MM.1S (cell line): ENCODE results near the gene UGT2A1.

Source experiments
- DNase-seq: peaks from one replicate; pipeline ENCODE4 v3.0.0-alpha.2; 2015
- H2AFZ ChIP-seq: fragments of 300-600 bp; sonication (generic); 2 replicates; pipeline ENCODE4 v1.6.0; 2016; ENCODE audit warnings: antibody characterized with exemption, low read length
- H3F3A ChIP-seq: fragments of 300-600 bp; sonication (generic); 2 replicates; pipeline ENCODE4 v1.6.1; 2016; ENCODE audit warnings: mild to moderate bottlenecking, antibody characterized with exemption, low read length, moderate library complexity, mixed read lengths; ENCODE audit not compliant: insufficient read depth
- H3K27ac ChIP-seq: fragments of 300-600 bp; sonication (generic); 2 replicates; pipeline ENCODE4 v1.5.1; 2016; ENCODE audit warnings: mild to moderate bottlenecking, low read length
- H3K27me3 ChIP-seq: fragments of 300-600 bp; sonication (generic); replicated peaks from 2 replicates; pipeline ENCODE4 v1.6.0; 2016; ENCODE audit warnings: low read length; ENCODE audit not compliant: insufficient read depth
- H3K36me3 ChIP-seq: fragments of 300-600 bp; sonication (generic); replicated peaks from 2 replicates; pipeline ENCODE4 v1.6.1; 2016; ENCODE audit warnings: mild to moderate bottlenecking, low read length, mixed read lengths; ENCODE audit not compliant: insufficient read depth
- H3K4me1 ChIP-seq: fragments of 300-600 bp; sonication (generic); 2 replicates; pipeline ENCODE4 v1.6.1; 2016; ENCODE audit warnings: low read length, mixed read lengths
- H3K4me2 ChIP-seq: fragments of 300-600 bp; sonication (generic); 2 replicates; pipeline ENCODE4 v1.6.0; 2016; ENCODE audit warnings: low read depth, low read length
- H3K4me3 ChIP-seq: fragments of 300-600 bp; sonication (generic); 2 replicates; pipeline ENCODE4 v1.5.1; 2016; ENCODE audit warnings: low read length, mixed read lengths
- H3K79me2 ChIP-seq: fragments of 300-600 bp; sonication (generic); 2 replicates; pipeline ENCODE4 v1.6.1; 2016; ENCODE audit warnings: mixed run types, low read length, mixed read lengths
- H3K9ac ChIP-seq: fragments of 300-600 bp; sonication (generic); 2 replicates; pipeline ENCODE4 v1.6.1; 2016; ENCODE audit warnings: low read length, mixed read lengths
- H3K9me2 ChIP-seq: fragments of 300-600 bp; sonication (generic); replicated peaks from 2 replicates; pipeline ENCODE4 v1.6.1; 2016; ENCODE audit warnings: mild to moderate bottlenecking, low read length, mixed read lengths; ENCODE audit not compliant: insufficient read depth
- H3K9me3 ChIP-seq: fragments of 300-600 bp; sonication (generic); replicated peaks from 2 replicates; pipeline ENCODE4 v1.6.1; 2016; ENCODE audit warnings: mild to moderate bottlenecking, low read length, mixed read lengths; ENCODE audit not compliant: insufficient read depth
- H4K20me1 ChIP-seq: fragments of 300-600 bp; sonication (generic); 2 replicates; pipeline ENCODE4 v1.6.1; 2016; ENCODE audit warnings: mild to moderate bottlenecking, low read length, moderate library complexity, mixed read lengths; ENCODE audit not compliant: insufficient read depth
- CTCF ChIP-seq: fragments of 300-600 bp; sonication (generic); IDR thresholded peaks from 2 replicates; pipeline ENCODE4 v1.5.1; 2016; ENCODE audit warnings: antibody characterized with exemption, low read length, mixed read lengths
- EZH2 ChIP-seq: fragments of 300-600 bp; sonication (generic); optimal IDR thresholded peaks from 2 replicates; pipeline ENCODE3; 2017; ENCODE audit warnings: low read depth, mild to moderate bottlenecking, antibody characterized with exemption, low read length, mixed read lengths
- EZH2phosphoT487 ChIP-seq: fragments of 300-600 bp; sonication (generic); IDR thresholded peaks from 2 replicates; pipeline ENCODE4 v1.6.1; 2018; ENCODE audit warnings: antibody characterized with exemption, low read length

The UGT2A1 gene

GRCh38 chr4:69649207-69649606 lies 3.8 kb downstream of the UGT2A1 start:
- H3K4me3 ChIP-seq = no peak overlapping the region
- no peaks in the 10 kb centered on the region for H3K4me1 ChIP-seq
- no peak overlapping the region for H3K9ac ChIP-seq
- H3K36me3 ChIP-seq = no peaks in the 10 kb centered on the region; the same call in 1 of the 2 replicates
- H2AFZ ChIP-seq = no peak overlapping the region
- H3K9me2 ChIP-seq = no peaks in the 10 kb centered on the region
- H4K20me1 ChIP-seq = no peaks in the 10 kb centered on the region
- no peak overlapping the region for H3K4me2 ChIP-seq
- TF ChIP-seq EZH2 = no peak
- TF ChIP-seq EZH2phosphoT487 = no peak
- no peak for TF ChIP-seq CTCF
- no peaks in the 10 kb centered on the region for H3K9me3 ChIP-seq
- no peaks in the 10 kb centered on the region for H3K79me2 ChIP-seq
- no peak for DNase-seq
- no peaks in the 10 kb centered on the region for H3F3A ChIP-seq
- no peak overlapping the region for H3K27ac ChIP-seq
- no peaks in the 10 kb centered on the region for H3K27me3 ChIP-seq

GRCh38 chr4:69642961-69643360 lies 10.1 kb downstream of the UGT2A1 start:
- H3K9me3 ChIP-seq = no peaks in the 10 kb centered on the region
- DNase-seq = no peak
- no peak overlapping the region for H3K4me2 ChIP-seq
- no peaks in the 10 kb centered on the region for H3K27me3 ChIP-seq
- no peaks in the 10 kb centered on the region for H3F3A ChIP-seq
- H3K79me2 ChIP-seq = no peaks in the 10 kb centered on the region
- H4K20me1 ChIP-seq = no peaks in the 10 kb centered on the region
- H3K9me2 ChIP-seq = no peaks in the 10 kb centered on the region
- no peaks in the 10 kb centered on the region for H3K4me1 ChIP-seq
- no peak overlapping the region for H3K4me3 ChIP-seq
- no peak overlapping the region for H2AFZ ChIP-seq
- TF ChIP-seq EZH2 (no peak), CTCF (no peak), EZH2phosphoT487 (no peak)
- H3K9ac ChIP-seq = no peak overlapping the region
- H3K27ac ChIP-seq = no peak overlapping the region
- no peaks in the 10 kb centered on the region for H3K36me3 ChIP-seq

DNA sequence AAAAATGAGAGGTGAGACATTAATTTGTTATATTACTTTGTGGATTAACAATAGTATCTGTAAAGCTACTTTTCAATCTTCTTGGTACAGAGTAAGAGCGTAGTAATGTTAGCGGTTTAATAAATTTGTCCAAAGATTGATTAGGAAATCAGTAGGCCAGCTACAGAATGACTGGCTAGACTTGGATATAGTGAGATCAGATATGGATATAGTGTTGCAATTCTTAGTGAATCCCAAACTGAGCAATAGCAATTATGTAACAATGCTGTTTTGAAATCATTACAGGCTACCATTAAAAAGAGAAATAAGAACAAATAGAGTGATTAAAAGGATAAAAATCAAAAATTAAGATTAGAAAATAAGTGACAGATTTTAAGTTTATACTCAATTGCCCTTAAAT lies 12.8 kb downstream of the UGT2A1 start:
- Histone ChIP-seq H3K27ac (no peak overlapping the region), H3K79me2 (no peaks in the 10 kb centered on the region), H3K9ac (no peak overlapping the region), H4K20me1 (no peaks in the 10 kb centered on the region), H3K9me3 (no peaks in the 10 kb centered on the region), H3K4me3 (no peak overlapping the region), H2AFZ (no peak overlapping the region), H3K27me3 (no peaks in the 10 kb centered on the region), H3K4me2 (no peak overlapping the region), H3K4me1 (no peaks in the 10 kb centered on the region), H3F3A (no peaks in the 10 kb centered on the region), H3K9me2 (no peaks in the 10 kb centered on the region), H3K36me3 (no peaks in the 10 kb centered on the region)
- no peak for DNase-seq
- no peak for TF ChIP-seq EZH2phosphoT487

- Histone ChIP-seq H3F3A (no peaks in the 10 kb centered on the region), H3K27me3 (no peaks in the 10 kb centered on the region), H3K4me2 (no peak within 1 kb of the TSS), H2AFZ (no peak within 1 kb of the TSS), H4K20me1 (no peaks in the 10 kb centered on the region), H3K27ac (no peak within 1 kb of the TSS), H3K9me2 (no peaks in the 10 kb centered on the region), H3K9me3 (no peaks in the 10 kb centered on the region), H3K36me3 (no peaks in the 10 kb centered on the region), H3K9ac (no peak within 1 kb of the TSS), H3K4me1 (no peaks in the 10 kb centered on the region), H3K79me2 (no peaks in the 10 kb centered on the region), H3K4me3 (no peak within 1 kb of the TSS)
- no peak for TF ChIP-seq EZH2phosphoT487
- TF ChIP-seq EZH2 = no peak
- TF ChIP-seq CTCF = no peak
- DNase-seq = no peak
These were observed 13.5 kb downstream of the UGT2A1 start, which contains the start of gene UGT2A2 for GRCh38 chr4:69639542-69639941. Gene UGT2A2 (minus strand): TSS chr4:69639642. CDS start chr4:69639640, 2 bp downstream.
